COLO668 (cell line): ENCODE results near the gene SCUBE1.

Experiments
- DNase-seq: peaks from one replicate; lab custom pipeline; 2025; ENCODE audit not compliant: unreplicated experiment; lab: John Stamatoyannopoulos, UW

SCUBE1 gene

DNA sequence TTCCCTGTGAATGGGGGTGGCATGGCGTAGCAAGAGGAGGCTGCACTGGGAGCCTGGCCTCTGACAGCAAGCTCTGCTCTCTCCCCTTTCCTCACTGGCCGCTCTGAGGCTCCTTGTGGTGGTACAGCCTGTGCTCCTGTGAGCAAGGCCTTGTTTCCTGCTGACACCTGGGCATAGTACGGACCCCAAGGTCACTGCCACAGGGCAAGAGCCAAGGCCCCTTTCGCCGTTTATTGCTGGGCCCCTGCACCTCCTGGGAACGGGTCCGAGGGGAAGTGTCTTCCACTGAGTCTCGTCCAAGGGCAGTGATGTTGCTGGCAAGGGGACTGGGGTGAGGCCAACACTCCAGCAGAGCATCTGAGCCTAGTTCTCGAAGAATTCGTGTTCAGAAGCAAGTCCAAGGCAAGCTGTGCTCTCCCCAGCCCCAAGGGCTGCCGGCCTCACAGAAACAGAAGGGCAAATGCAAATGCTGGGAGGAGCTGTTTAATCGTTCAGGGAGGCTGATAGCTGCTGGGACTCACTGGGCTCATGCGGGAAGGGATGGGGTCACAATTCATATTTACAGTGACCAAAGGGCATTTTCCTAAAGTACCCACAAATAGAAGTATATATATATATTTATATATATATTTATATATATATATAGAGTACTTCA lies 140.3 kb downstream of the SCUBE1 start:
- no peak for DNase-seq

DNA sequence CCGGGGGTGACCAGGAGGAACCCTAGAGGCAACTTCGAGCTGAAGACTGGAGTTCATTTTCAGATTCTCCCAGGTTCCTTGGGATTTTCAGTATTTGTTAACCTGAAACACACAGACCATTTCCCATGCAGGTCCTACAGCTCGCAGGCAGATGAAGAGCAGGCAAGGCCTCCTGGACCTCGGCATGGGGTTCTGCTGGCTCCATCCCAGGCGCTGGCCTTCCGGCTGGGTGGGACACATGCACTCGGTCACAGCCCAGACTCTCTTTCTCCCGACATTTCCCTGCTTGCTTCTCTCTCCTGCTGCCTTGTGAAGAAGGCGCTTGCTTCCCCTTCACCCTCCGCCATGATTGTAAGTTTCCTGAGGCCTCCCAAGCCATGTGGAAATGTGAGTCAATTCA lies 140.8 kb downstream of the SCUBE1 start:
- no peak for DNase-seq

DNA sequence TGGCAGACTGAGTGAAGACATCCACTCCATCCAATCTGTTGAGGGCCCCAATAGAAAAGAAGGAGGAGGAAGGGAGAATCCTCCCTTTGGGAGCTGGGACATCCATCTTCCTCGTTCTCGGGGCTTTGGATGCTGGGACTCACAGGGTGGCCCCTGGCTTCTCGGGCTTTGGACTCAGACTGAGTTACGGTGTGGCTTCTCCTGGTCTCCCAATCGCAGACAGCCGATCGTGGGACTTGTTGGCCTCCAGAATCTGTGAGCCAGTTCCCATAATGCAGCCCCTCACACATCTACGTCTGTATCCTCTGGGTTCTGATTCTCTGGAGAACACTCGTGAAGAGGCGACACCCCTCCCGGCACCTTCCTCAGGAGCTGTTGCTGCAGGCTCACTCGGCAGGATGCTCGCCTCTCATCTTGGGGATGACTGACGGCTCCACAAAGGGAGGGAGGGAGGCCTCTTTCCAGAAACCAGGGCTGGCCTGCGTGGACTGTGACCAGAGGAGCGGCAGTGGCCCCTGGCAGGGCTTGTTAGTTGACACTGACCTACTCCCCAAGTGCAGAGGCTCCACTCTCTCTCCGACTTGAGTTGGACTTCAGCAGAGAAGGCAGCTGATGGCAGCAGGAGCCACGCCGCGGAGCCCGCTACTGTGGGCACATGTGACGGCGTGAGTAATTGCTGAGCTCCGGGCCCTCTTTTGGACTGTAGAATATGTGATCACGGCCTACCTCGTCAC lies 141.5 kb downstream of the SCUBE1 start:
- no peak for DNase-seq

DNA sequence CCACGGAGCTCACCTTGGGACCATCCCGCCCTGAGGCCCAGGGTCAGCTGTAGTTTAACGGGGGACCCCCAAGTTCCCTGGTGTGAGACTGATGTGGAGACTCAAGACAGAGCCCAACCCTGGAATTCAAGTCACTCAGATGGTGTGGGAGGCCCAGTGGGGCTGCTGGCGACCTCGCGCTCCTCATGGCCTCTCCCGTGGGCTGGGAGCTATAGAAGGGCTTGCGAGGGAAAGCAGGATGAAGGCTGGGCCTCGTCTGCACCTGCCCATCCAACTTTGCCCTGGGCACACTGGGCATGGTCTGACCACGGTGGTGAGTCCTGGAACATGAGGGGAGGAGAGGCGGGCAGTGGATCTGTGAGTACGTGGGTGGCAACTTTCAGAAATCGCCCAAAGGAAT lies 142.6 kb downstream of the SCUBE1 start:
- DNase-seq, result no peak

DNA sequence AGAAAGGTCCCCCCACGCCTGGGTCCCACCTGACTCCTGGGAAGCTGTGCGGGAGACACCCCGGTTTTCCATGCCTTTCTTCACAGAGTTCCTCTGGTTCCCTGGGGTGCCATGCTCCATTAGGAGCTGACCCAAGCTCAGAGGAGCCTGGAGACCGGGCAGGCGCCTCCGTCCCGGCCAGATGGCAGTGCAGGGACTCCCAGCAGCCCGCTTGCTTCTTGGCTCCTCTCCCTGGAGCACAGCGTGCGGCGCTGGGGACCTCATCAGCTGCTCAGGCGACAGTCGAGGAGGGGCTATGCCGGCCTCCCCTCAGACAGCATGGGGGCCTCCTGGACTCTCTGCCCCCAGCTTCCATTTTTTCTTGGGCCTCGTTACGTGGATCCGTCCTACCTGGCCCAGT lies 143.1 kb downstream of the SCUBE1 start:
- no peak for DNase-seq

DNA sequence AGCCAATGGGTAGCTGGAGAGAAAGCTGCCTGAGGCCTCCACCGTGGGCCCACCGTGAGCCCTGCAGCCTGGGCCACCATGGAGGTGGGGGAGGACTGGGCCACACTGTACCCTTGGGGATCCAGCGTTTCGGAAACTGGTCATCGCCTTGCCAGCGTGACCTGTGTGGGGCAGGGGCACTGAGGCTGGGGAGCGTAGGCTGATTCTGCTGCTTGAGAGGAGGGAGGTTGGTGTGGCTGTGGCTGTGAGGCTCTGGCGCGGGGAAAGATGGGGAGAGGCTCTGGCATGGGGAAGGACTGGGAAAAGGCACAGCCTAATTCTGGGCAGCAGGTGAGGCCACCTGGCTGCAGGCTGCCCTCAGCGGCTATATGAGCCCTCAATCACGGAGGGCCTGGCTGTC lies 143.6 kb downstream of the SCUBE1 start:
- no peak for DNase-seq

DNA sequence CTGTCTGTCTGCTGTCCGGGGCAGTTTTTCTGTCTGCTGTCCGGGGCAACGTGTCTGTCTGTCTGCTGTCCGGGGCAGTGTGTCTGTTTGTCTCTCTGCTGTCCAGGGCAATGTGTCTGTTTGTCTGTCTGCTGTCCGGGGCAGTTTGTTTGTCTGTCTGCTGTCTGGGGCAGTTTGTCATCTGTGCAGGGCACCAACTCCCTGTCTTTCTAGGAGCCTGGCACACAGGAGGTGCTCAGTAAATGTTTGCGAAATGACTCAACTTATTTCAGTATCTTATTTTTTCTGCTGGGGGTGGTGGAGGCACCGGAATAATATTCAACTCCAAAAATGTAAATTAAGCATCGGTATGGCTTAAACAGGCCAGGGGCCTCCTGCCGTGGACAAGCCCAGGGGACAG lies 144.2 kb downstream of the SCUBE1 start:
- DNase-seq, result no peak

DNA sequence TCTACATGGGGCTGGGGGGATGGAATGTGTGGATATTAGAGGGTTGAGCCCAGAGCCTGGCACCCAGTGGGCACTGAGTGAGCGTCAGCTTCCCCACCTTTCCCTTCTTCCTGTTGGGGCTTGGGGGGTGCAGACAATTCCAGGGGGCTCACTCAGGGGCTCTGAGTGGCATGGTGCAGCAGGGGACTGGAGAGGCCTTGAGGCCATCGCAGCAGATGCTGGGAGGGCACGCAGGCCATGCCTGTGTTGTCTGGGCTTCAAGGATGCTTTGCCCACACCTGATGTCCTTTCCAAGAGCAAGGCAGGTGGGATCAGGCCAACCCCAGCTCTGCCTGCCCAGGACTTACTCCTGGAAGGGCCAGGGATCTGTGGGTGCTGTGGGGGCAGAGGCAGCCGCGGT lies 145.0 kb downstream of the SCUBE1 start:
- DNase-seq, result no peak

DNA sequence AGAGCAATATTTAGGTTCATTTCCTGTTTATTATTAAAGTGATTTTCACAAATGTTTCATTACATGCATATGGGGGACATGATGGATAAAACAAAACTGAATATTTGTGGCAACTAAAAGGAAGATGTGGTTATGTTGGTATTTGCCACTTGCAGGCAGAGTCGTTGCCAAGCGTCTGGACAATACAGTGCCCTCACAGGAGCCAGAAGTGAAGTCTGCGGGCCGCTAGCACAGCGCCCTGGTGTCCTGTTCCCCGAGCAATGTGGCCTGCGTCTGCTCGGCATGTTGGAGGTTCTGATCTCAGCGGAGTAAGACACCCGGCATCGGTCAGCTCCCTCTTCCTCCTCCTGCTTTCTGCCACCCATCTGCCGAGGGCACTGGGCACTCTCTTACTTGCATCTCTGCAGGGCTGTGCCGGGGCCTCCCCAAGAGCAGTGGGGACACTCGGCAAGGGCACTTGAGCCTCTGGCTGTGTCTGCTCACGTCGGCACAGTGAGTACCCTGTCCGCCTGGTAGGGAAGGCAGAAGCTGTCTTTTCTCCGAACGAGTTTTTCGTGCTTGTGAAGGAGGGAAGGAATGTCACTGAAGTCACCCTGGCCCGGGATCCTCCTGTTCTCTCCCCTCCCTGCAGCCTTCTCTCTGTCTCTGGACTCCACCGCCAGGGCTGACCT lies 145.8 kb downstream of the SCUBE1 start:
- DNase-seq, result no peak

DNA sequence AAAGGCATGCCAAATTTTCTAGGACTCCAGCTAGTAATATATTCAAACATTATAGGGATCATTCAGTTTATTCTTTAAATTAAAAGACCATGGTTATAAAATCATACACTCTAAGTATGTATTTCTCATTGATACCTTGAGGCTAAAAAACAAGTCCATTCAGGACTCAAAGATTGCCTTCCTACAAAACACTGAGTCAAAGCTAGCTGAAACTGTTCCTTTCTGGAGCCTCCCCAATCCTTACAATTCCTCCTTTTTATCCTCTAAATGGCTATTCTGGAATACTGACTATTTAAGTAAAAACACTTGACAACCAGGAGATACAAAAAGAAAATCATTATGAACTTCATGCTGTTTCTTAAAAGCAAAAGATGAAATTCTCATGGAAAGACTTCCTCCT lies 151.3 kb downstream of the SCUBE1 start:
- DNase-seq, result no peak

DNA sequence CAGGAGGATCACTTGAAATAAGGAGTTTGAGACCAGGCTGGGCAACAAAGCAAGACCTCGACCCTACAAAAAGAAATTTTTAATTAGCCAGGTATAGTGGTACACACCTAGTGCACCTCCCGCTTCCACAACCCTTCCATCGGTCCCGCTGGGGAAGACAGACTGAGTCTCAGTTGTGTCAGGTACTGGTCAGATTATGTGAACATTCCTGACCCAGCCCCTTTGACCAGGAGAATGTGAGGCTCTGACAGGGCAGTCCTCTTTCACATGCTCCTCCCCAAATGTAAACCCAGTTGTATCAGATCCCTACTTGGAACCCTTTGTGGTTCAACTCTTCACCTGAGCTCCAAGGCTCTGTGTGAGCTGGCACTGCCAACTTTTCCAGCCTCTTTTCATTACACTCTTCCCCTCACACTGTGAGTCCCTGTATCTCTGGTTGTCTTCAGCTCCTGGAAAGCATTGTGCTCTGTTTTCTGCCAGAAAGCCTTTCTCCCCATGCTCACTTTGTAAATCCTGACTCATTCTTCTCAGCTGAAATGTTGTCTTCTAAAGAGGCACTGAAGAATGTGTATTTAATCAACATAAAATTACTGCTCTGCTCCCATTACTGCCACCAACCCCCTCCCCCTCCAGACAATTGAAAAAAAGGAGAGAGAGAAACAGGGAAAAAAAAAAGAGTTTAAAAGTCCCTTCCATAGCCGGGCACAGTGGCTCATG lies 154.2 kb downstream of the SCUBE1 start:
- DNase-seq, result no peak

DNA sequence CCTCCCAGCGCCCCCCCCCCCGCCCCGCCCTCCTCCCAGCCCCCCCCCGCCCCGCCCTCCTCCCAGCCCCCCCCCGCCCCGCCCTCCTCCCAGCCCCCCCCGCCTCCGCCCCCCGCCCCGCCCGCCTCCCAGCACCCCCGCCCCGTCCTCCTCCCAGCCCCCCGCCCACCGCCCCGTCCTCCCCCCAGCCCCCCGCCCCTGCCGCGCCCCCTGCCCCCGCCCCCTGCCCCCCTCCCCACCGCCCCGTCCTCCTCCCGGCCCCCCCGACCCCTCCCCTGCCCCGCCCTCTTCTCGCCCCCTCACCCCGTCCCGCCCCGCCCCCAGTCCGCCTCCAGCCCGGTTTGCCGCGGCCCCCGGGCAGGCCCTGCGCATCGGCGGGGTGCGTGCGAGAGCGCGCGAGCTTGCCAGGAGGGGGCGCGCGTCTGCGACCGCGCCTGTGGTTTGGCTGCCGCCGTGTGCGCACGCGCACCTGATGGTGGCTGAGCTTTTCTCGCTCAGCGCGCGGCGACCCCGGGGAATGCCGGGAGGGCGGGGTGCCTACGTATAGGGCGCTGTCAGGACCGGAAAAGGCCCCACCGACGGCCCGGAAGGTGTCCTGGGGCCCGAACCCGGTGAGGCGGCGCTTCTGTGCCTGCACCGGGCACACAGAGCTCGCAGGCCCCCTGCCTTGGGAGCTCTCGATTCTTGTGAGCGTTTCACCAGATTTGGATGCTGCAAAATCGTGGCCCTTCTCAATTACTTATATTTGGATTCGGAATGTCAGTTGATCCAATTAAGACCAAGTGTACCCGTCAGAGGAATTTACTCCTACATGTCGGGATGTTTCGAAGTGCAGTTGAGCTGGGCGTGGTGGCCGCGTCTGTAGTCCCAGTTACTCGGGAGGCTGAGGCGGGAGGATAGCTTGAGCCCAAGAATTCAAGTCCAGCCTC lies 155.7 kb downstream of the SCUBE1 start:
- peak; percentile 98 for DNase-seq

DNA sequence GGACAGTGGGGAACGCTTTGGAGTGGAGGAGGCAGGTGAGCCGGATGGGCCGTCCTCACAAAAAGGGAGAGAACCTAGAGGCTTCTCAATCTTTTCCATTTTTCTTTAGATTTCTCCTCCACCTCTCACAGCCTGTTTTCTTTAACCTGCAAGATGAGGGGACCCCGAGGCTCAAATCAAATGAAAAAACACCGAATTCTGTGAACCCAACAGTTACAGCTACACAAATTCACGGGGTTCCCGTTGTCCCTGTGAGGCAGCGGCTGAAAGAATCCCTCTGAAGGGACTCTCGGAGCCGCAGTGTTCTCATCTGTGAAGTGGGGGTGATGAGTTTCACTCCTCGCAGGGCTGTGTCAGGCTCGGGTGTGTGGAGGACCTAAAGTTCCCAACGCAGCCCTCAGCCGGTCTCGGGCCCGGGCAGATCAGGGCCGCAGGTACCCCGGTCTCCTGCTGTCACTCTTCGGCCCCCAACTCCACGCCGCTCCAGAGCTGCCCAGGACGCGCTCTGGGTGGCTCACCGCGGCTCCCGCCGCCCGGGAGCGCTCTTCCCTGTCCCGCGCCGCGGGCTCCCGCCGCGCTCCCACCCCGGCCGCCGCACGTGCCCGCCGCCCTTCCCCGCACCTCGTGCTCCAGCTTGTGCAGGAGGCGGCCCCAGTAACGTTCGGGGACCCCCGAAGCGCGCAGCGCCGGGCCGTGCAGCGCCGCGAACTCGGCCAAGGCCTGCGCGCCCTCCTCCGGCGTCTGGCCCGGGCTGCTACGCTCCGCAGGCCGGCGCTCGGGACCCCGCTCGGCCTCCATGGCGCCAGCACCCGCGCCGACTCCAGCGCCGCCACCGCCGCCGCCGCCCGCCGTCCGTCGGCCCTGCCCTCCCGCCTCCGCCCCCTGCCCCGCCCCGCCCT lies 156.7 kb downstream of the SCUBE1 start, which contains the start of gene TTLL12:
TTLL12 (minus strand) TSS at position 863 of the 899 bp plus-strand sequence; CDS start at position 798, 65 bp downstream.
- DNase-seq, result peak; percentile 72

DNA sequence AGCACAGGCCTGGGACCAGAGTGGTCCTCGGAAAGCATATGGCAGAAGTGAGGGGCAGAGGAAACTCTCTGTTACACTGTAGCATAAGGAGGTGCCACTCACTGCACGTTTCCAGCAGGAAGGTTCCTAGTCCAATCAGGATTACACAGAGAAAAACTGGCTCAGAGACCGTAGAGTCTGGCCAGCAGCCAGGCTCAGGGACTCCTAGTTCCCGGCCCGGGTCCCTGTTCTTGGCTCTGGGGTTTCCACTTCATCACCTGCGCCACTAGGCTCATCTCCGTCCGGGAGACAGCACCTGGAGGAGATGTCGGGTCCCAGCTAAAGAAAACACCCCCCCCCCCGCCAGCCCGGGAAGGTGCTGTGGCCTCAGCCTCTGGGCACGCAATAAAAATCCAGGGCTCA lies 157.3 kb downstream of the SCUBE1 start:
- peak; percentile 57 for DNase-seq

DNA sequence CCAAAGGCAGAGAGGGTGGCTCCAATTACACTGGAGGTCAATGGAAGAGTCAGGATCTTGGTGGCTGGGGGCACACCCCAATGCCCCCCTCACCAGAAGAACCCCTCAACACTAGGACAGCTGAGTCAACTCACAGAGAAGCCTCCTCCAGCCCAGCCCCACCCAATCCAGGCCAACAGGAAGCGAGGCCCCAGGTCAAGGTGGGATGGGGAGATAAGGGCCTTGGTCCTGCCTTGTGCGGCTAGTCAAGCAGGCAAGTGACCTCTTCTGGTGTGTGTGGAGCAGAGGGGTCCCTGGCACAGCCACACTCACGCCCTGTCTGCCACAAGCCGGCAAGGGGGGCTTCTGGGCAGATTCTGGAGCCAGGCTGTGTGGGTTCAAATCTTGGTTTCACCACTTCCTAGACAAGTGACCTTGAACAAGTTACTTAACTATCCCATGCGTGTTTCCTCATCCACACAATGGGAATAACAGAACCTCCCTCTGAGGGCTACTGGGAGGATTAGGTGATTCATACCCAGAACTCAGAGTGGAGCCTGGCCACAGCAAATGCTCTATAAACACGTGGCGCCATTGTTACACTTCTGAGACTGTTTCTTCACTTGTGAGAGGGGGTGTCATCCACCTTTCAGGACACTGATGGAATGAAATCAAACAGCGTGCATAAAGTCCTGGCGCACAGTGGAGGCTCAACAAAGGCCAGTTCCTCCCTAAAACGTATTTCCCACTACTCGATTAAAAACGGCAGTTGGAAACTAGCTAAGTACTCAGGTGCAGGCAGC lies 159.5 kb downstream of the SCUBE1 start:
- DNase-seq, result no peak

DNA sequence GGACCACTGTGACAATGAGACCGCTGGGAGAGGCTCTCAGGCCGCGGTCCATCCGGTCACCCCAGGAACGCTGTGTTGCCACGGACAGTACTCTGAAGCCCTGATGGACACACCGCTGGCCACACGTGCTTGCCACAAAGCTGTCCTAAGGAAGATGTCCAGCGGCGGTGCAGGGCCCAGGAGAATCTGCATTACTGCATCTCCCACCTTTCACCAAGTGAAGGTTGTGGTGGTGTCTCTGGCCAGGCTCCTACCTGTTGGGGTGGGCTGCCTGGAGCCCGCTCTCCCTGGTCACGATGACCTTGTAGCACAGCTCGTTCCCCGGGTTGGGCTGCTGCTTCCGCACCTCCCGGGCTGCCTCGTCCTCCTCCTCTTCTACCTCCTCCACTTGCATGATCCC lies 160.4 kb downstream of the SCUBE1 start:
- DNase-seq, result no peak

DNA sequence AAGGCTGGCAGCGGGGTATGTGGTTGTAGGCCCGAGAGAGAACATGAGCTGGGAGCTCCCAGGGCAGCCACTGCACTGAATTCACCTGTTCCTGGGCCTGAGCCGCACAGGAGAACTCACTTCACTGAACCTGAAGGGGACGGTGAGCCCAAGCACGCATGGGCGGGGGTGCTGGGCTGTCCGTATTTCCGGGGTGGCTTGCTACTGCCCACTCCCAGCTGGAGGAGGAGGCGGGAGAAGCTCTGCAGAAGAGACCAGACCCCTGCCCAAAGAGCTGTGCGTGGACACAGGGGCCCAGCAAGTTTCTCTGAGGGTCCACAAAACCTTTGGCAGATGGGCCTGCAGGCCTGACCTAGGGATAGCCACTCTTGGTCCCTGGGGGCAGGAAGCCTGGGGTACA lies 161.1 kb downstream of the SCUBE1 start:
- DNase-seq, result no peak

DNA sequence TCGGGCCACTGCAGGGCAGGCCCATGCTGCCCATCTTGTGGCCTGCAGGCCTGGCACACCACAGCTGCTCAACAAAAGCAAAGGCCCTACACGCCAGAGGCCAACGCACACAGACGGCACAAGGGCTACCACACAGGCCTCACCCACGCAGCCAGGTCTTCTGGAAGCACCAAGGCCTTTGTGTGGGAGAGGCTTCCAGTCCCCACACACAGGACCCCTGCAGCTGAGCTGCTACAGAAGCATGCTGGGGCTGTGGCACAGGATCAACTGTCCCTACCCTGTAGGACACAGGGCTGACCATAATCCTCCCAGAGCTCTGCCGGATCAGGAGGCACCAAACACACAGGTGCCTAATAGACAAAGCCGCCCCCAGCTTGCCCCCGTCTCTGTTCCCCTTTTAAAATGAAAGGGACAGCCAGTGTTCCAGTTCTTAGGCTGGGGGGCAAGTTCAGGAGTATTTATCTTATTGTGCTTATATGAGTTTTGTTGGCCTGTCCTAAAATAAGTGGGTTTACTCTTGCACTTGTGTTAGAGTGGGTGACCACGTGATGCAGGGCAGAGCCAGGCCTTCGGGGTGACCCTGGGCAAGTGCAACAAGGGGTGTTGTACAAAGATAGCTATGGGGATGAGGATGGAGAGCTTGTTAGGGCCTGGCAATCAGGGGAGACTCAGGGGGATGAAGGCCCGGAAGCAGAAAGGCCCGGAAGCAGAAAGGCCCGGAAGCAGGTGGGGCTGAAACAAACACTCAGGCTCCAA lies 161.7 kb downstream of the SCUBE1 start:
- DNase-seq, result no peak
